Measurements from ENCODE around the gene RAB1B.

GRCh38 chr11:66278363-66279091, 10.1 kb downstream of the RAB1B start:
- TF ChIP-seq, protein P1, sequence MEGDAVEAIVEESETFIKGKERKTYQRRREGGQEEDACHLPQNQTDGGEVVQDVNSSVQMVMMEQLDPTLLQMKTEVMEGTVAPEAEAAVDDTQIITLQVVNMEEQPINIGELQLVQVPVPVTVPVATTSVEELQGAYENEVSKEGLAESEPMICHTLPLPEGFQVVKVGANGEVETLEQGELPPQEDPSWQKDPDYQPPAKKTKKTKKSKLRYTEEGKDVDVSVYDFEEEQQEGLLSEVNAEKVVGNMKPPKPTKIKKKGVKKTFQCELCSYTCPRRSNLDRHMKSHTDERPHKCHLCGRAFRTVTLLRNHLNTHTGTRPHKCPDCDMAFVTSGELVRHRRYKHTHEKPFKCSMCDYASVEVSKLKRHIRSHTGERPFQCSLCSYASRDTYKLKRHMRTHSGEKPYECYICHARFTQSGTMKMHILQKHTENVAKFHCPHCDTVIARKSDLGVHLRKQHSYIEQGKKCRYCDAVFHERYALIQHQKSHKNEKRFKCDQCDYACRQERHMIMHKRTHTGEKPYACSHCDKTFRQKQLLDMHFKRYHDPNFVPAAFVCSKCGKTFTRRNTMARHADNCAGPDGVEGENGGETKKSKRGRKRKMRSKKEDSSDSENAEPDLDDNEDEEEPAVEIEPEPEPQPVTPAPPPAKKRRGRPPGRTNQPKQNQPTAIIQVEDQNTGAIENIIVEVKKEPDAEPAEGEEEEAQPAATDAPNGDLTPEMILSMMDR (IDR thresholded peaks at IDR 0.05) = no peak
- no peak for TF ChIP-seq POLR2A (IDR thresholded peaks at IDR 0.05; ENCODE audit: low read depth)
- no peak for TF ChIP-seq POLR2AphosphoS5 (IDR thresholded peaks at IDR 0.05)
- TF ChIP-seq EP300 (IDR thresholded peaks at IDR 0.05) = no peak
